ENCODE results near the gene LOXL4.

GRCh38 chr10:98223874-98224273, 44.1 kb downstream of the LOXL4 start:
- TF ChIP-seq, protein P1, sequence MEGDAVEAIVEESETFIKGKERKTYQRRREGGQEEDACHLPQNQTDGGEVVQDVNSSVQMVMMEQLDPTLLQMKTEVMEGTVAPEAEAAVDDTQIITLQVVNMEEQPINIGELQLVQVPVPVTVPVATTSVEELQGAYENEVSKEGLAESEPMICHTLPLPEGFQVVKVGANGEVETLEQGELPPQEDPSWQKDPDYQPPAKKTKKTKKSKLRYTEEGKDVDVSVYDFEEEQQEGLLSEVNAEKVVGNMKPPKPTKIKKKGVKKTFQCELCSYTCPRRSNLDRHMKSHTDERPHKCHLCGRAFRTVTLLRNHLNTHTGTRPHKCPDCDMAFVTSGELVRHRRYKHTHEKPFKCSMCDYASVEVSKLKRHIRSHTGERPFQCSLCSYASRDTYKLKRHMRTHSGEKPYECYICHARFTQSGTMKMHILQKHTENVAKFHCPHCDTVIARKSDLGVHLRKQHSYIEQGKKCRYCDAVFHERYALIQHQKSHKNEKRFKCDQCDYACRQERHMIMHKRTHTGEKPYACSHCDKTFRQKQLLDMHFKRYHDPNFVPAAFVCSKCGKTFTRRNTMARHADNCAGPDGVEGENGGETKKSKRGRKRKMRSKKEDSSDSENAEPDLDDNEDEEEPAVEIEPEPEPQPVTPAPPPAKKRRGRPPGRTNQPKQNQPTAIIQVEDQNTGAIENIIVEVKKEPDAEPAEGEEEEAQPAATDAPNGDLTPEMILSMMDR (IDR thresholded peaks at IDR 0.05): no peak
- no peak for TF ChIP-seq POLR2A (IDR thresholded peaks at IDR 0.05)
- no peak for TF ChIP-seq EP300 (IDR thresholded peaks at IDR 0.05)
